Dendritic cell treated with granulocyte-macrophage colony-stimulating factor and Interleukin-4, amounts not matched to agents 40 ng/mL and 50 ng/mL, for 4 days (primary cell): ENCODE results near the gene CDH15.

Experiments
- H3K27ac Mint-ChIP-seq: one replicate; pipeline ENCODE4 v1.8.0; 2022; ENCODE audit warnings: mild to moderate bottlenecking, mixed read lengths
- H3K27me3 Mint-ChIP-seq: one replicate; pipeline ENCODE4 v1.8.0; 2022; ENCODE audit warnings: mild to moderate bottlenecking, mixed read lengths
- H3K36me3 Mint-ChIP-seq: one replicate; pipeline ENCODE4 v1.8.0; 2022; ENCODE audit warnings: low read depth, mixed read lengths
- H3K4me1 Mint-ChIP-seq: one replicate; pipeline ENCODE4 v1.8.0; 2022; ENCODE audit warnings: low read depth, mixed read lengths
- H3K4me3 Mint-ChIP-seq: one replicate; pipeline ENCODE4 v1.8.0; 2022; ENCODE audit warnings: mild to moderate bottlenecking, moderate library complexity, mixed read lengths
- H3K9me3 Mint-ChIP-seq: one replicate; pipeline ENCODE4 v1.8.0; 2022; ENCODE audit warnings: mixed read lengths
- intact Hi-C: fragments of 100-400 bp; cut with micrococcal nuclease; formaldehyde crosslinking; loops from one replicate; pipeline ENCODE4 v1.15.0; 2022

The CDH15 gene

DNA sequence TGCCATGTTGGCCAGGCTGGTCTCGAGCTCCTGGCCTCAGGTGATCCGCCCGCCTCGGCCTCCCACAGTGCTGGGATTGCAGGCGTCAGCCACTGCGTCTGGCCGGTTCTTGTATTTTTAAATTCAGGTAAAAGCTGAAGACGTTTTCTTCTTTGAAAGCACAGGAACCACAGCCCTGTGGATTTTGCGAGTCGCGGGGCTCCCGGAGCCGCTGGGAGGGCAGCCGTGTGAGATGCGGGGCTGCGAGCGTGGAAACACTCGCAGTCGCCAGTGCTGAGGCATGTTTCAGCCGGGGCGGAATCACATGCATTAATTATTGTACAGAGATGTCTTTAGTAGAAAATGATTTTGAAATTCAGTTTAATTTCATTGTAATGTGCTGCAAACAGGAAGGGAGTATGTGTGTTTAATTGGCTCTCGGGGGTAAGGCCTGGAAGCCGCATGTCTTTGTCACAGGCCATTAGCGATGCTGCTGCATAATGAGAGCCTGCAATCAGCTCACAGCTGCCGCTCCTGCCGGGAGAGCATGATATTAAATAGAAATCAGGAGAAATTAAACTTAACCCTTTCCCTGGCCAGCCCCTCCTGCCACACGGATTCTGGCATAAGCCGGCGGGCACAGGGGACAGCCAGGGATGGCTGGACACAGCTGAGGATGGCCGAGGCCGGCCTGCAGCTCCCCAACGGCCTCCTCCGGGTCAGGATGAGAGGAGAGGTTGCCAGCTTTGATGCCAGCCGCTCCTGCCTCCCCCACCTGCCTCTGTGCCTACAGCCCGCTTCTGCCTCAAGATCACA lies 35.4 kb upstream of the CDH15 start:
- H3K27ac Mint-ChIP-seq = no peak overlapping the region
- intact Hi-C loops = no loop called here
- H3K36me3 Mint-ChIP-seq = peaks cover 93% of the 10 kb centered on the region
- no peaks in the 10 kb centered on the region for H3K9me3 Mint-ChIP-seq
- H3K4me1 Mint-ChIP-seq = no peaks in the 10 kb centered on the region
- no peaks in the 10 kb centered on the region for H3K27me3 Mint-ChIP-seq
- no peak overlapping the region for H3K4me3 Mint-ChIP-seq

DNA sequence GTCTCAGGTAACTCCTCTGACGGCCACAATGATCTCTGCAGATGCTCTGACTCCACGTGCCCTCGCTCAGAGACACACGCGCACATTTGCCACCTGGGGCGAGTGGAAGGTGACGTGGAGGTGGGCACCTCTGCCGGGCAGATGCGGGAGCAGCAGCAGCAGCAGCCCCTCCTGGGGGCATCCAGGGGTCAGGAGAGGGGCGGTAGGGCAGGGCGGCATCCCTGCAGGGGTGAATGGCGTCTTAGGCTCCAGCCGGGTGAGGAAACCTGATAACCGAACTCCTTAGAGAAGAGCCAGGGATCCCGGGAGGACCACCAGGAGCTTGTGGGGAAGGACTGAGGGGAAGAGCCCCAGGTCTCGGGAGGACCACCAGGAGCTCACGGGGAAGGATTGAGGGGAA lies 34.6 kb upstream of the CDH15 start:
- H3K36me3 Mint-ChIP-seq = peaks cover 93% of the 10 kb centered on the region
- intact Hi-C loops = no loop called here
- H3K27ac Mint-ChIP-seq = no peak overlapping the region
- no peak overlapping the region for H3K4me3 Mint-ChIP-seq
- no peaks in the 10 kb centered on the region for H3K4me1 Mint-ChIP-seq
- H3K27me3 Mint-ChIP-seq = no peaks in the 10 kb centered on the region
- H3K9me3 Mint-ChIP-seq = no peaks in the 10 kb centered on the region

DNA sequence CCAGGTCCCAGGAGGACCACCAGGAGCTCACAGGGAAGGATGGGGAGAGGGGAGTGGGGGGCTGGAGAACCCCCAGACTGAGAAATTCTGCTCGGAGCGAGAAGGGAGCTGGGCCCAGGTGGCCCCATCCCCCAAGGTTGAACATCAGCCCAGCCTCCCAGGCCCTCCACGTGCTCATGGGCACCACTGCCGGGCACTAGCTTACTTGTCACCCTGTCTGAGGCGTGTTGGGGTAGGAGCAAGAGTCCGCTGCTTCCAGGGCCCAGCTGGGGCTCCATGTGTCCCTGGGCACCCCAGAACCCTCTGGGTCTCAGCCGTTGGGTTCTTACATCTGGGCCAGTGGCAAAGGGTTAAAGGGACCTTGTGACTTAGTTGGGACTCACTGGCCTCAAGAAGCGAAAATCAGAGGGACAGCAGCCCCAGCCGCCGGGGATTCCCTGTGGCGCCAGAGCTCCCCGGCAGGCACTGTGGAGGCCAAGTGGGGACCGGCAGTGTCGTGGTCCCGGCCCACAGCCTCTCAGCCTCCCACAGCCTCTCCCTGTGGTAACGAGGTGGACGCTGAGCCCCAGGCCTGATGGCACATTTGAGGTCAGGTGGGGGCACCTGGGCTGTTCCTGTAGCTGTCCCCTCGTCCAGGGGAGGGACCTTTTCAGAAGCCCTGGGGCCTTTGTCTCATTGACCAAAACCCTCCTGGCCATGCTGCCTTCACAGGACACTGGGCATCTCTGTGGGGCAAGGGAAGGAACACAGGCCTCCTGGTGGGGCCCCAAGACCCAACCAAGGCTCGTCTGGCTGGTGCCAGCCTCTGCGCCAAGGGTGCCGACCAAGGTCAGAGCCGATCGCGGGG lies 33.7 kb upstream of the CDH15 start:
- Mint-ChIP-seq H3K4me1 (no peaks in the 10 kb centered on the region), H3K9me3 (no peaks in the 10 kb centered on the region)

DNA sequence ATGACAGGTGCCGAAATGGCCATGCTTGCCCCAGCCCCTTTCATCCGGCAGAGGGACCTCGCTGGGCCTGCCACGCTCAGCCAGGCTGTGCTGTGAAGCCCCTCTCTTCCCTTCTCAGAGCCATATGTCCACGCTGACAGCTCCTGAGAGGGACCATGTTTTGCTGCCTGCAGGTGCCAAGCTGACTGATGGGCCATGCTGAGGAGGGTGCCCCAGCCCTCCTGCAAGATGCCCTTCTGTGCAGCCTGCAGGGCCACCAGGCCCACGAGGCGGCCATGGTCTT lies 33.1 kb upstream of the CDH15 start:
- Mint-ChIP-seq H3K9me3 (no peaks in the 10 kb centered on the region), H3K27ac (no peak overlapping the region), H3K4me1 (no peaks in the 10 kb centered on the region), H3K36me3 (peaks cover 93% of the 10 kb centered on the region), H3K4me3 (no peak overlapping the region), H3K27me3 (no peaks in the 10 kb centered on the region)
- intact Hi-C loops = no loop called here

More for the DNA sequence above, 33.7 kb upstream of the CDH15 start:
- Mint-ChIP-seq H3K4me3 (no peak overlapping the region), H3K36me3 (peaks cover 93% of the 10 kb centered on the region), H3K27ac (no peak overlapping the region), H3K27me3 (no peaks in the 10 kb centered on the region)
- intact Hi-C loops = no loop called here

DNA sequence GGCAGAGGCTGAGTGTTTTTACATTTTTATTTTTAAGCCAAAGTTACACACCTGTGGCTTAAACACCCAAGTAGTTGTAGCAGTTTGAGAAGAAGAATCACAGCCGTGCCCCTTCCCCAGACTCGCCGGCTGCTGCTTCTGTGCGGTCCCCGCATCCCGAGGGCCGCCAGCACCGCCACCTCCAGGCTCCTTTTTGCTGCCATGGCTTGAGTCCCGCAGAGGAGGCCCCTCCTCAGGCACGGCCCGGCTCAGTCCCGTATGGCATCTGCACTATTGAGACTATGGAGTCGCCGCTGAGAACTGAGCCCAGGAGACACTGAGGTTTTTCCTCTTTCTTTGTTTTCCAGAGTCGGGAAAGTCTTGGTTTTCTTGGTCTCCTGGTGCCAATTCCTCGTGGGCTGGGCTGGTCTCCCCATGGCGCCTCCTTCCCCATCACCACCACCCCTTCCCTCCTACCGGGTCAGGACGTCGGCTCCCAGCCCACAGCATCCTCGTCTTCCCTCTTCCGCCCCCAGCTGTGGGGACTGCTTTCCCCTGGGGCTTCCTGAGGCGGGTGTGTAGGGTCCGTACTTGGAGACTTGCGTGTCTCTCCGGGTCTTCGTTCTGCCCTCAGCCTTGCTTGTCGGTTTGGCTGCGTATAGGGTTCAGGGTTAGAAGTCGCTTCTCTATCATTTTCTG lies 32.6 kb upstream of the CDH15 start:
- Mint-ChIP-seq H3K27ac (no peak overlapping the region), H3K27me3 (no peaks in the 10 kb centered on the region), H3K4me3 (no peak overlapping the region), H3K9me3 (no peaks in the 10 kb centered on the region), H3K36me3 (peaks cover 93% of the 10 kb centered on the region), H3K4me1 (no peaks in the 10 kb centered on the region)
- intact Hi-C loops = no loop called here

DNA sequence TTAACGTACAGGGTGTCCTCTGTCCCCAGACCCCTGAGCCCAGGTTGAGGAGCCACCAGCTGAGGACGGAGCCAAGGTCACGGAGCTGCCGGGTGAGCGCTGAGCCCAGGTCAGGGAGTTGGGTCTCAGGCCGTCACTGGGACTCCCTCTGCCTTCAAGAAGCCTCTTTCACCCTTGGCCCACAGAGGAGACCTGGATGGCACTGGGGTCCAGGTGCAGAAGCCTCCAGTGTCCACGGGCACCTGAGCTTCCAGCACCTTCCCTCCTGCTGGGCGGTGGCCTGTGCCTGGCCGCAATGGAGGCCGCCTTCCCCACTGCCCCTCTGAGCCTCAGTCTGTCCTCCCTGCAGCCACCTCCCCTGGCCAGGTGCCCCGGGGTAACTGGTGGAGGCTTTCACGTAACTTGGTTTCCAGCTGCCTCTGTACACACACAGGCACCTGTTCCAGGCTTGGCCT lies 31.6 kb upstream of the CDH15 start:
- H3K36me3 Mint-ChIP-seq = peaks cover 93% of the 10 kb centered on the region
- H3K4me3 Mint-ChIP-seq = no peak overlapping the region
- H3K9me3 Mint-ChIP-seq = no peaks in the 10 kb centered on the region
- H3K4me1 Mint-ChIP-seq = no peaks in the 10 kb centered on the region
- no peak overlapping the region for H3K27ac Mint-ChIP-seq
- intact Hi-C loops = no loop called here
- no peaks in the 10 kb centered on the region for H3K27me3 Mint-ChIP-seq

DNA sequence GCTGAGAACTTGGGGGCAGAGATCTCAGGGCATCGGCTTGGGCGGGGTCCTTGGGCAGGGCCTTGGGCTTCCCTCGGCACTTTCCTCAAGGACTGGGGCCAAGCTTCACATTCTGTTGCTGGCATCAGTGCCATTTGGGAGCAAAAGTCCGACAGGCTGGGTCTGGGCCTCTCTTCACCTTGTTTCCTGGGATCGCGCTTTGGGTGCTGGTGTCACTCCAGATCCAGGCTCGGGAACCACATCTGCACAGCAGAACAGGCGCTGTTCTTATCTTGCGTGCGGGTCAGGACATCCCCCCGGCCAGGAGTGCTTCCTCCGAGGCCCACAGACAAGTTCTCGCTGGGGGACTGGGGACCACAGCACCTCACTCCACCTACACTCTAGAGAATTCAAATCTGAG lies 31.1 kb upstream of the CDH15 start:
- intact Hi-C loops = no loop called here
- no peaks in the 10 kb centered on the region for H3K4me1 Mint-ChIP-seq
- H3K9me3 Mint-ChIP-seq = no peaks in the 10 kb centered on the region
- no peaks in the 10 kb centered on the region for H3K27me3 Mint-ChIP-seq
- no peak overlapping the region for H3K27ac Mint-ChIP-seq
- peaks cover 93% of the 10 kb centered on the region for H3K36me3 Mint-ChIP-seq
- no peak overlapping the region for H3K4me3 Mint-ChIP-seq

DNA sequence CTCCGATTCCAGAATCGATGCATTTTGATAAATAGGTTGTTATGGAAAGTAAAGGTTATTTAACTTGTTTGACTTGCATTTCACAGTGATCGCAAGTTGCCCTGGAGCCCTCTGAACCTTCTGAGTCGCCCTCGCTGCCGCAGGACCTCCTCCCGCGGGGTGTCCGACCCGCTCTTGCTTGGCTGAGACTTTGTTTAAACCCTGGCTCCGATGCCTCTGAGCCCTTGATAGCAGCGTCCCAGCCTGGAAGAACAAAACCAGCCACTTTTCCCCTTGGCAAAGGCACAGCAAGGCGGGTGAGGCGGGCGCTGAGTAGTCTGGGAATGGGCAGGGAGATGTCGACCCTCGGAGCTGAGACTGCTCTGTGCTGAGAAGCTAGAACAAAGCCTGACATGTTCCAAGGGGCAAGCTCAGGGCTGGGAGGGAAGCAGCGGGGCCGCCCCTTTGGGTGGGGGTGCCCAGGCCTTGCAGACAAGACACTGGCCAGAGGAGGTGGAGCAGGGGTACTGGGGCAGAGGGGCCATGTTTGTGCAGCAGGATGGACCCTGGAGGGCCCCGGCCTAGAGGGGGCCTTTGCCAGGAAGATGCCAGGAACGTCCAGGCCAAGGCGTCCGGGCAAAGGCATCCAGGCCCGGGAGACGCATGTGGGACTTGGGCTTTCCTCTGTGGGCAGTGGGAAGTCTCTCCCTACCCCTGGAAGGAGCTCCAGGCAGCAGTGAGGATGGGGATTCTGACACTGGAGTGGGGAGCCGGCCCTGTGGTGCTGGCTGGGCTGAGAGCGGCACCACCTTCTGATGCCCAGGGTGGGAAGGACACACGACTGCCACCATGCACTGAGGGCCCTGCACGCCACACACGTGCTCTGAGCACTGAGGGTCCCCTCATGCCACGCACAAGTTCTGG lies 30.3 kb upstream of the CDH15 start:
- intact Hi-C loops = no loop called here
- peaks cover under 1% of the 10 kb centered on the region for H3K9me3 Mint-ChIP-seq
- H3K4me3 Mint-ChIP-seq = no peak overlapping the region
- no peaks in the 10 kb centered on the region for H3K27me3 Mint-ChIP-seq
- no peaks in the 10 kb centered on the region for H3K4me1 Mint-ChIP-seq
- H3K36me3 Mint-ChIP-seq = peaks cover 93% of the 10 kb centered on the region
- no peak overlapping the region for H3K27ac Mint-ChIP-seq

DNA sequence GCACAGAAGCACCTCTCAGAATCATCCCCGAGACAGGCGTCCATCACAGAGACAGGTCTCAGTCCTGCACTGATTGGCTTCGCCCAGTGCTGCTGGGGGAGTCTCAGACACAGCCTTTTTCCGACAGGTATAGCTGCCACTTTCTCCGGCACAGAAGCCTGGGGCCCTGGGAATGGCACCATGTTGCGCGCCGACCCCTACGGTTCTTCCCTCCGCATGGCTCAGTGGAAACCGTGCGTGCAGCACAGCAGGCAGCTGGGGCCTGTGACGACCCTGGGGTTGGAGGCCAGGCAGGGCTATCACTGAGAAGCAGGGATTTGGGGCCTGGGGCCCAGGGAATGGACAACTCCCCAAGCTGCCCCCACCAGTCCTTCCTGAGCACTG lies 29.7 kb upstream of the CDH15 start:
- Mint-ChIP-seq H3K27me3 (no peaks in the 10 kb centered on the region), H3K36me3 (peaks cover 93% of the 10 kb centered on the region), H3K9me3 (peaks cover 7% of the 10 kb centered on the region), H3K4me1 (no peaks in the 10 kb centered on the region), H3K27ac (no peak overlapping the region), H3K4me3 (no peak overlapping the region)
- intact Hi-C loops = no loop called here

DNA sequence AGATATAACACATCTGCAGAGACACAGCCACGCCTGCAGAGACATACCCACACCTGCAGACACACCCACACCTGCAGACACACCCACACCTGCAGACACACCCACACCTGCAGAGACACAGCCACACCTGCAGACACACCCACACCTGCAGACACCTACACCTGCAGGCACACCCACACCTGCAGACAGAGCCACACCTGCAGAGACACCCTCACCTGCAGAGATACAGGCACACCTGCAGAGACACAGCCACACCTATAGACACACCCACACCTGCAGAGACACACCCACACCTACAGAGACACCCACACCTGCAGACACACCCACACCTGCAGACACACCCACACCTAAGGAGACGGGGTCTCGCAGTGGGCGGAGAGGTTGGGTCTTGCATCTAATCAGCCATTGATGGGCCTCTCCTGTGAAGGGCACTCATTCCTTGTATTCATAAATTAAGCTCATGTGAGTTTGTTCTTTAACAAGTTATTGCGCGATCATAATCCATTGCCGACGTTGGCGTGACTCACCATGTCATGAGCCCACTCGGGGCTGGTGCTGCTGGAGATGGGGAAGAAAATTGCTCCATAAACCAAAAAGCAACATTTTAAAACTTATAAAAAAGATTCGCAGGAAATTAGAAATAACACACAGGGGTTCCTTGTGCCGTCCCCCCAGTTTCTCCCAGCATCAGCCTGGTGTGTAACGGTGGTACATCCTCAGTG lies 28.9 kb upstream of the CDH15 start:
- H3K27ac Mint-ChIP-seq = no peak overlapping the region
- H3K4me1 Mint-ChIP-seq = no peaks in the 10 kb centered on the region
- intact Hi-C loops = no loop called here
- H3K36me3 Mint-ChIP-seq = peaks cover 92% of the 10 kb centered on the region
- peaks cover 8% of the 10 kb centered on the region for H3K9me3 Mint-ChIP-seq
- no peak overlapping the region for H3K4me3 Mint-ChIP-seq
- H3K27me3 Mint-ChIP-seq = no peaks in the 10 kb centered on the region

DNA sequence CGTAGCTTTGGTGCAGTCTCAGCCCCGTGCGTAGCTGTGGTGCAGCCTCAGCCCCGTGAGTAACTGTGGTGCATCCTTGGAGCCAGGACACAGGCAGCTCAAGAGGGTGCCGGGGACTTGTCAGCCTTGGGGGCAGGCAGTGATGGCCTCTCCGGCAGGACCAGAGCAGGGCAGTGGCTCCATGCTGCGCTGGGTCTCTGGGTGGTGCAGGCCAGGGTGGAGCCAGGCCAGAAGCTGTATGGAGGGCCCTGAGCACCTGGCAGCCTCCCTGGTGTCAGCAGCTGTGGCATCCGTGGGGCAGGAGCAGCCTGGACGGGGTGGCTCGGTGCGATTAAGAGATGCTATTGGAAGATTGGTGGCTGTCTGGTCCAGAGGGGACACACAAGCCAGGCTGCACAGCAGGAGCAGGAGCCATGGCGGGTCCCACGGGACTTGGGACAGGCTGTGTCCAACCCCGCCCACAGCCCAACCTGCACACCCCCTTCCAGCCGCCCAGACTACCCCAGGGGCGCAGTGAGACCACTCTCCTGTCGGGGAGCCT lies 28.3 kb upstream of the CDH15 start:
- Mint-ChIP-seq H3K36me3 (peaks cover 95% of the 10 kb centered on the region), H3K27ac (no peak overlapping the region), H3K4me3 (no peak overlapping the region), H3K27me3 (no peaks in the 10 kb centered on the region), H3K9me3 (peaks cover 8% of the 10 kb centered on the region), H3K4me1 (no peaks in the 10 kb centered on the region)
- intact Hi-C loops = no loop called here

DNA sequence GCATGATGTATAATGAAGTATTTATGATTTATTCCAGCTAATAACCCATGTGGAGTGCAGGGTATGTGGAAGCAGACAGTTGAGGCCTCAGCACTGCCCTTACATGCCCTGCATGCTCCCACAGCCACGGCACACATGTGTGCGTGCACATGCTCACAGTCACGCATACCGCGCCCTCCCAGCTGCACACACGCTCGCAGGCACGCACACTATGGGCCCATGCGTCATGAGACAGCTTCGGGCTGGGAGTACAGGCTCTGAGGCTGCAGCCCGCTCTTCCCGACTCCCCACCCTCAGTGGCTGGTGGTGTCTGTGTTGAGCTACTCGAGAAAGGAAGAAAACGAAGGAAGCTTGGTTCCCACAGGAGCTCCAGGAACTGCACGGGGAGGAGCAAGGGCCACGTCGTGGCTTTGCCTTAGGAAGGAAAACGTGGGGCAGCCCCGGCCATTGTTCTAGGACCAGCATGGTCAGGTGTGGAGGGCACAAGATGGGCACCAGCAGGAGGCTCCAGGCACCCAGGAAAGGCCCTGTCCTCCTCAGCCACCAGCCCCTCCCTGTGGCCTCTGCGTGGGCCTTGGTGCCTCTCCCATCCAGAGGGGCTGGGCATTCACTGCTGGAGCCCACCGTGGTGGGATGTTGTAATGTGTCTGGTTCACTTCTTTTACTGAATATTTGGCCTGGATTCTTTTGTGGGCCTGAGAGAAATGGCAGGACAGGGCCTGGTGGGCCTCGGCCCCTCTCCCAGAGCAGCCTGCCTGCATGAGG lies 27.5 kb upstream of the CDH15 start:
- Mint-ChIP-seq H3K27me3 (no peaks in the 10 kb centered on the region), H3K4me3 (no peak overlapping the region), H3K4me1 (no peaks in the 10 kb centered on the region), H3K9me3 (peaks cover 13% of the 10 kb centered on the region), H3K27ac (no peak overlapping the region), H3K36me3 (peaks cover 99% of the 10 kb centered on the region)
- intact Hi-C loops = no loop called here
